Posterior cingulate gyrus (tissue), 11 donors: ENCODE results near the gene SNX25.
"Not testable (repeated sequence)": the region's sequence is repeated elsewhere in the genome, so short reads cannot be mapped to it uniquely, and the experiment has no call there.

ENCODE experiments used
- DNase-seq, 10 donors: peaks; one replicate each; pipeline versions ENCODE4 v3.0.0 to v3.0.0-alpha.2; 2020 to 2021; ENCODE audit warnings: mixed read lengths in 3 of 10
- intact Hi-C: fragments of 100-400 bp; cut with DNase I; formaldehyde crosslinking; loops from one replicate; pipeline ENCODE4 v1.15.1; 2023

SNX25 gene

GRCh38 chr4:185203486-185204237 is 5.7 kb upstream of the SNX25 start, which contains the start of gene CFAP97:
Gene CFAP97 (minus strand): TSS chr4:185204000. CDS start chr4:185191196, 12,804 bp downstream.
- DNase-seq: peak; percentile 73 to 98 (median 87)
- intact Hi-C loops: loop anchor here (5.0 to 10.0 kb wide), 3 partner anchors 61 to 221 kb away; partner anchors contain the start of genes ANKRD37, LRP2BP, SLC25A4 and UFSP2

- no peak for DNase-seq
- intact Hi-C loops: loop anchor here (5.0 to 10.0 kb wide), 3 partner anchors 62 to 220 kb away; partner anchors contain the start of genes ANKRD37, LRP2BP, SLC25A4 and UFSP2
Observed at GRCh38 chr4:185204238-185204910, 5.0 kb upstream of the SNX25 start.

- peak in 1 of 10 donors; percentile 38 for DNase-seq
- intact Hi-C loops: loop anchor here (10.0 kb wide), 1 partner anchor 220 kb away; the partner anchor contains the start of gene UFSP2
Observed at GRCh38 chr4:185205073-185205472, 4.3 kb upstream of the SNX25 start.

DNA sequence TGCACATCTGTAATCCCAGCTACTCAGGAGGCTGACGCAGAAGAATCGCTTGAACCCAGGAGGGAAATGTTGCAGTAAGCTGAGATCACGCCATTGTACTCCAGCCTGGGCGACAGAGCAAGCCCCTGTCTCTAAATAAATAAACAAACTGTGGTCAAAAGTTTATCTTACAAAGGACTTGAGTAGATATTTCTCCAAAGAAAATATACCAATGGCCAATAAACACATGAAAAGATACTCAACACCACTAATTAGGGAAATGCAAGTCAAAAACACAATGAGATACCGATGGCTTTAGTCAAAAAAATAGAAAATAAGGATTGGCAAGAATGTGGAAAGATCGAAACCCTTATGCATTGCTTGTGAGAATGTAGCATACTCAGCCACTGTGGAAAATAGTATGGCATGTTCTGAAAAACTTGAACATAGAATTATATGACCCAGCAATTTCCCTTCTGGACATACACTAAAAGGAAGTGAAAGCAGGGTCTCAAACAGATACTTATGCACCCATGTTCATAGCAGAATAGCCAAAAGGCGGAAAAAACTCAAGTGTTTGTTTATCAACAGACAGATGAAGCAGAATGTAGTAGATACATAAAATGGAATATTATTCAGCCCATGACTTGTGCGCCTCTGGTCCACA is 3.6 kb upstream of the SNX25 start:
- intact Hi-C loops: loop anchor here (10.0 kb wide), 1 partner anchor 219 kb away; the partner anchor contains the start of gene UFSP2
- no peak for DNase-seq

DNA sequence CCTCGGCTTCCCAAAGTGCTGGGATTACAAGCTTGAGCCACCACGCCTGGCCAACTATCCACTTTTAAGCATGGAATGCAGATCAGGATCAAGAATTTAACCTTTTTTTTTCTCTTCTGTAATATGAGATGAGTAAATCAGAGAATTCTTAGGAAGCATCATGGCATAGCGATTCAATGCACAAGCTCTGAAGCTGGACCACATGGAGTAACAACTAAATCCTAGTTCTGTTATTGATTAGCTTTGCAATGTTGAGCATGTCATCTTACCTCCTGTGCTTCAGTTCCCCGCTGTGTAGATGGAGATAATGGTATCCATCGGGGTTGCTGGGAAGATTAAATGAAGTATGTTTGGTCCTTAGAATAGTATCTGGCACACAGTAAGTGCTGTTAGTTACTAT is 1.9 kb upstream of the SNX25 start:
- intact Hi-C loops: loop anchor here (10.0 kb wide), 1 partner anchor 217 kb away; the partner anchor contains the start of gene UFSP2

DNA sequence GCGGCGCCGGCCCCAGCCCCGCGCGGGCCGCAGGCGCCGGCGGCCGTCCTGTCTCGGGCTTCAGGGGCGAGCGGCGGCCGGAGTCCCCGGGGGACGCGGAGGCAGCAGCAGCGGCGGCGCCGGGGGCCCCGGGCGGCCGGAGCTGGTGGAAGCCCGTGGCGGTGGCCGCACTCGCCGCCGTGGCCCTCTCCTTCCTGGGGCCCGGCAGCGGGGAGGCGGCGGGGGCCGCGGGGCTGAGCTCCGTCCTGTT is 379 bp downstream of the SNX25 start:
- not testable (repeated sequence) for DNase-seq
- intact Hi-C loops: loop anchor here (5.0 to 10.0 kb wide), 2 partner anchors 93 to 215 kb away; partner anchors contain the start of gene UFSP2

More for the DNA sequence above, 1.9 kb upstream of the SNX25 start:
- no peak for DNase-seq

DNA sequence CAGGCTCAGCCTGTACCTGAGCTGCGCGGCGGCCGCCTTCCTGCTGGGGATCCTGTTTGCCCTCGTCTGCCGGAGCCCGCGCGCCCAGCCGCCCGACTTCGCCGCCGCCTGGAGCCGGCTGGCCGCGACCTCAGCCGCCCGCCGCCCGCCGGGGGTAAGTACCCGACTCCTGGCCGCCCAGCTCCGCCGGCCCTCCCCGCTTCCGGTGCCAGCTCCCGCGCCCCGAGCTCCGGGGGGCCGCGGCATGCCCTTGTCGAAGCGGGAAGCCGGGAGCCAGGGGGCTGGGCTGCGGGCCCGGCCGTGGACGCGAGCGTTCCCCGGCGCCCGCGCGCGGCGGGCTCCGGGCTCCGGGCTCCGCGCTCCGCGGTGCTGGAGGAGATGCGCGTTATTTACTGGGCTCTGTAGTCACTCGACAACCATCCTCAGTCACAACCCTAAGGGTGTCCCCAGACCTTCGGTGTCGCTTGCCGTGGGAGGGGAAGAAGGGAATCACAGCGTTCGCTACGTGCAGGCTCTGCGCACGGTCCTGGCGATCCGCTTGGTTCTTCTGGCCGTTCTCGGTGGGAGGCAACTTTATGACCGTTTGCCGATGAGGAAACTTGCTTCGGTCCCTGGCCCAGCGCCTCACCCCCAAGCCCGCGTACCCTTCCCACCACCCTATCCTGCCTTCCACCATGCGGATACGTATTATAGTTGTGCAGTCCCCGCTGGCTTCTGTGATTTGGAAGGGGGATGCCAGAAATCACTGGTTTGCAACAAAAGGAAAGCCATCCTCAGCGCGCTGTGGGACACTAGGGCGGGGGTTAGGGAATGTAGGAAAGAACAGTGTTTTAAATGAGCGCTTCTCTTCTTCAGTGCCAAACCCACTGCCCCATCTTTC is 944 bp downstream of the SNX25 start:
- intact Hi-C loops: loop anchor here (5.0 kb wide), 1 partner anchor 92 kb away; no protein-coding TSS in a partner anchor
- peak in 8 of 10 donors; percentile 30 to 90 (median 41) for DNase-seq

DNA sequence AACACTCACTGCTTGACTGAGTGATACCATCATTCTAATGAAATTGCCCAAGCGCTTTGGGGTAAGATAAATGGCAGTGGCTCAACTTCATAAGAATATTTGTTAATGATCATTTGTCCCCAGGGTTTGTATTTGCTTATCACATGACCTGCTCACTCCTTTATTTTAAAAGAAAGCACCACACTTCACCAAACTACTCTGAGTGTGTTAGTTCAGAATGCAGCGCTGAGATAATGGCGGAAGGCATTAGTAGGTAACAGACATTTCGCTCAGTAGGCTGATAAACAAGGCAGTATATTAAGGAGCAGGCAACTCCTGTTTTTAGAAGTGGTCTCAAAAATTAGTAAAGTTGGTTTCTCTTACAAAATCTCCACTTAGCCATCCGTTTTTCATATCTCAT is 1.6 kb downstream of the SNX25 start:
- intact Hi-C loops: loop anchor here (5.0 kb wide), 1 partner anchor 91 kb away; no protein-coding TSS in a partner anchor
- DNase-seq: no peak

DNA sequence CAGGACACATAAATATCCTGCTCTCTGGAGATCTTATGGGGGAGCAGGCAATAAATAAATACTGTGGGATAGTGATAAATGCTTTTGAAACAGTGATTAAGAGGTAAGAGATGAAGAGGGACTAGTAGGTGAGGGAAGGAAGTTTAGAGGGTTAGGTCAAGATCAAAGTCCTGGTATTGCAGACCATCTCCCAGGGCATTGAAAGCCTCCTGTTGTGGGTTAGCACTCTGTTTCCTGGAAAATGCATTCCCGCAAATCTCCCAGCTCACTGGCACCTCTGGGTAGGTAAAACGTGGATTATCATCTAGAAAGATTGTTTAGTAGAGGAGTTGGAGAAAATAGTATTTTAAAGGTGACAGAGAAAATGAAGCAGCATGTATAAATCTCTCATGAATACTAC is 2.2 kb downstream of the SNX25 start:
- intact Hi-C loops: loop anchor here (5.0 kb wide), 1 partner anchor 91 kb away; no protein-coding TSS in a partner anchor
- no peak for DNase-seq

GRCh38 chr4:185212581-185212980 is 3.2 kb downstream of the SNX25 start:
- intact Hi-C loops: loop anchor here (5.0 kb wide), 1 partner anchor 90 kb away; no protein-coding TSS in a partner anchor
- DNase-seq: no peak

- no peak for DNase-seq
- intact Hi-C loops: loop anchor here (5.0 kb wide), 1 partner anchor 88 kb away; no protein-coding TSS in a partner anchor
Observed at GRCh38 chr4:185213877-185214276, 4.5 kb downstream of the SNX25 start.

GRCh38 chr4:185215261-185215660 is 5.9 kb downstream of the SNX25 start:
- no peak for DNase-seq
- intact Hi-C loops: no loop called here

GRCh38 chr4:185217408-185217975 is 8.1 kb downstream of the SNX25 start:
- intact Hi-C loops: no loop called here
- peak in 1 of 10 donors; percentile 42 for DNase-seq

DNA sequence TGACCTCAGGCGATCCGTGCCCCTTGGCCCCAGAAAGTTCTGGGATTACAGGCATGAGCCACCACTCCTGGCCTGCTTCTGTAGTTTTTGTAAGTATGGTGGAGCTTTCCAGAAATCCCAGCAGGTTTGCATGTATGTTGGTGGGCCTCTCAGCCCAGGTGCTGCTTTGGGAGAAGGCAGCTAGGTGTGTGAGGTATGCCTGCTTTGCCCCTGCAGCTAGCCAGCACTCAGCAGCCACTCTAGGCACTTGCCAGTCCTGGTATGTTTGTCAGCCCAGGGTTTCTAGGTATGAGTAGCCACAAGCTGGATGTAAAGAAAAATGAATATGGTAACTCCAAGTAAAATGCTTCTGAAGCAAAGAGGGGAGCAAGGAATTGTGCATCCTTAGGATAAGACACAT is 8.9 kb downstream of the SNX25 start:
- intact Hi-C loops: no loop called here
- DNase-seq: no peak

DNA sequence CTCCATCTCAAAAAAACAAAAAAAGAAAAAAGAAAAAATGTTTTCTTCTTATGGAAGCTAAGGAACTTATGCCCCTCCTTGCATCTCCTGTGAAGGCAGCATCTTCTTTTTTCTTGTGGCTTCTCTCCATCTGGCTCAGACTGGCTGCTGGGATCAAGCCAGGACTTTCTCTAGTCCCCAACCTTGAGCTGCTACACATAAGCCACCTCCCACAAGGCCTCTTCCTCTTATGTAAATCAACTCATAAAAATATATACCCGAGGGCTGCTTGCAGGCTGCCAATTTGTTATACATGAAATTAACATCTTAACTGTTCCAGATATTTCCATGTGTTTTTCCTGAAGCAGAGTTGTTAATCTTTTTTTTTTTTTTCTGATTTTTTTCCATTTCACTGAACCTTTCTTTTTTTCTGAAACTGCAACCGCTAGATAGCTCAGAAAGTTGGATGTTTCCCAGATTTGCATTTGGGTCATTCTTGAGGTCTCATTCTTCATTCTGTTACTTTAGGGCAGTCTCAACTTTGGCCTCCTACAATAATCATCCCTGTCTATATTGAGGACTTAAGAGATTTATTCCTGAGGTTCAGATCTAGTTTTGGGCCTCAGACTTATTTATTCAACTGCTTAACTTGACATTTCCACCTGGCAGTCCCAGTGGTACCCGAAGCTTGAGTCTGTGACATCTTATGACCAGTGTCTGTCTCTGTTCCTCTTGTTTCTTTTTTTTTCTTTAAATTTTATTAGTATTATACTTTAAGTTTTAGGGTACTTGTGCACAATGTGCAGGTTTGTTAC is 10.3 kb downstream of the SNX25 start:
- peak in 5 of 10 donors; percentile 34 to 82 (median 45) for DNase-seq
- intact Hi-C loops: no loop called here

DNA sequence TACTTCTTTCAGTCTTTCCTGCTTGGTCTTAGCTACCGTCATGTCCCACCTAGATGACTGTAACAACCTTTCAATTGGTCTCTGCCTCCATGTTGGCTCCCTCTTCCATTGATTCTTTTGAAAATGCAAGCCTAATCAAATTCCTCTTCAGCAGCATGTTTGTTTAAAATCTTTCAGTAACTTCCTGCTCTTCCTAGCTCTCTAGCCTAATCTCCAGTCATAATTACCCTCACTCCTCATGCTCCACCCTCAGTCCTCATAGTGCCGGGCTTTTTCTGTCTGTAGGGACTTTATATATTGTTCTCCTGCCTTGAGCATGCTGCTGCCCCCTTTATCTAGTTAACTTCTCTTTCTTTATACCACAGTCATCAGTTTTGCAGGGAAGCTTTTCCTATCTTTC is 12.1 kb downstream of the SNX25 start:
- intact Hi-C loops: no loop called here
- DNase-seq: no peak

DNA sequence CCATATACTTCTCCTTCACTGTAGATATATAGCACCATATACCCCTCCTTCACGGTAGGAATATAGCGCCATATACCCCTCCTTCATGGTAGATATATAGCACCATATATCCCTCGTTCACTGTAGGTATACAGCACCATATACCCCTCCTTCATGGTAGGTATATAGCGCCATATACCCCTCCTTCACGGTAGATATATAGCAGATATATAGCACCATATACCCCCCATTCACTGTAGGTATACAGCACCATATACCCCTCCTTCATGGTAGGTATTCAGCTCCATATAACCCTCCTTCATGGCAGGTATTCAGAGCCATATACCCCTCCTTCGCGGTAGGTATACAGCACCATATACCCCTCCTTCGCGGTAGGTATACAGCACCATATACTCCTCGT is 12.5 kb downstream of the SNX25 start:
- intact Hi-C loops: no loop called here
- DNase-seq: no peak

GRCh38 chr4:185222598-185222997 is 13.2 kb downstream of the SNX25 start:
- intact Hi-C loops: no loop called here
- DNase-seq: no peak

- intact Hi-C loops: no loop called here
- DNase-seq: no peak
Observed at GRCh38 chr4:185224597-185224996, 15.2 kb downstream of the SNX25 start.
